AG10803 (cell line): ENCODE measurements around the gene TPD52L2.

ENCODE experiments used
- DNase-seq: peaks from one replicate; pipeline ENCODE4 v3.0.0; 2010; ENCODE audit warnings: low read depth
- H3K4me3 ChIP-seq: 2 replicates; pipeline ENCODE4 v1.5.1; 2011; ENCODE audit warnings: mild to moderate bottlenecking, low read length, control low read depth
- CTCF ChIP-seq: conservative IDR thresholded peaks from 2 replicates; pipeline ENCODE4 v1.5.1; 2011; ENCODE audit warnings: mild to moderate bottlenecking, low read length, control low read depth, inconsistent platforms

TPD52L2 gene

GRCh38 chr20:63864978-63865640 lies at the start of gene TPD52L2:
Gene TPD52L2 (plus strand): TSS chr20:63865270. CDS start chr20:63865366, 96 bp downstream.
- H3K4me3 ChIP-seq: peak within 1 kb of the TSS; percentile 91
- DNase-seq: peak; percentile 97
- no peak for TF ChIP-seq CTCF

GRCh38 chr20:63815615-63816253 lies 49.3 kb upstream of the TPD52L2 start:
- TF ChIP-seq CTCF: no peak
- DNase-seq: no peak

GRCh38 chr20:63819224-63819921 lies 45.7 kb upstream of the TPD52L2 start:
- TF ChIP-seq CTCF: peak; percentile 56
- H3K4me3 ChIP-seq: no peak overlapping the region
- DNase-seq: peak; percentile 34

More at GRCh38 chr20:63815615-63816253, 49.3 kb upstream of the TPD52L2 start:
- no peak overlapping the region for H3K4me3 ChIP-seq

GRCh38 chr20:63821811-63822210 lies 43.3 kb upstream of the TPD52L2 start:
- TF ChIP-seq CTCF: no peak
- no peak for DNase-seq
- H3K4me3 ChIP-seq: no peak overlapping the region

- H3K4me3 ChIP-seq: no peak overlapping the region
- DNase-seq: no peak
- TF ChIP-seq CTCF: no peak
These were observed 42.8 kb upstream of the TPD52L2 start for GRCh38 chr20:63822276-63822696.

GRCh38 chr20:63823691-63824311 lies 41.3 kb upstream of the TPD52L2 start:
- DNase-seq: no peak
- TF ChIP-seq CTCF: no peak
- H3K4me3 ChIP-seq: no peak overlapping the region
